ENCODE data around the gene HTRA3.

The HTRA3 gene

GRCh38 chr4:8319731-8320385 lies 50.3 kb downstream of the HTRA3 start:
- Mint-ChIP-seq H3K27me3 (no peaks in the 10 kb centered on the region), H3K9me3 (no peaks in the 10 kb centered on the region), H3K27ac (no peak overlapping the region), H3K36me3 (ENCODE audit: low read depth) (no peaks in the 10 kb centered on the region), H3K4me3 (no peak overlapping the region), H3K4me1 (ENCODE audit: low read depth) (no peaks in the 10 kb centered on the region)

- Mint-ChIP-seq H3K9me3 (no peaks in the 10 kb centered on the region), H3K36me3 (ENCODE audit: low read depth) (no peaks in the 10 kb centered on the region), H3K4me3 (no peak overlapping the region), H3K4me1 (ENCODE audit: low read depth) (no peaks in the 10 kb centered on the region), H3K27ac (no peak overlapping the region), H3K27me3 (no peaks in the 10 kb centered on the region)
Measured at GRCh38 chr4:8320386-8320750, 50.8 kb downstream of the HTRA3 start.

- Mint-ChIP-seq H3K4me3 (no peak overlapping the region), H3K4me1 (ENCODE audit: low read depth) (no peaks in the 10 kb centered on the region), H3K36me3 (ENCODE audit: low read depth) (no peaks in the 10 kb centered on the region), H3K27ac (no peak overlapping the region), H3K9me3 (no peaks in the 10 kb centered on the region), H3K27me3 (no peaks in the 10 kb centered on the region)
Measured at GRCh38 chr4:8321220-8321619, 51.7 kb downstream of the HTRA3 start.

- Mint-ChIP-seq H3K4me3 (no peak overlapping the region), H3K36me3 (ENCODE audit: low read depth) (no peaks in the 10 kb centered on the region), H3K27ac (no peak overlapping the region), H3K9me3 (no peaks in the 10 kb centered on the region), H3K4me1 (ENCODE audit: low read depth) (no peaks in the 10 kb centered on the region), H3K27me3 (no peaks in the 10 kb centered on the region)
Measured at GRCh38 chr4:8321771-8322170, 52.2 kb downstream of the HTRA3 start.

- Mint-ChIP-seq H3K4me3 (no peak overlapping the region), H3K4me1 (ENCODE audit: low read depth) (no peaks in the 10 kb centered on the region), H3K36me3 (ENCODE audit: low read depth) (no peaks in the 10 kb centered on the region)
Measured at GRCh38 chr4:8322794-8323704, 53.5 kb downstream of the HTRA3 start.

GRCh38 chr4:8323947-8324555 lies 54.5 kb downstream of the HTRA3 start:
- Mint-ChIP-seq H3K27me3 (no peaks in the 10 kb centered on the region), H3K36me3 (ENCODE audit: low read depth) (no peaks in the 10 kb centered on the region), H3K27ac (no peak overlapping the region), H3K4me1 (ENCODE audit: low read depth) (no peaks in the 10 kb centered on the region), H3K9me3 (no peaks in the 10 kb centered on the region), H3K4me3 (no peak overlapping the region)

More at GRCh38 chr4:8322794-8323704, 53.5 kb downstream of the HTRA3 start:
- H3K9me3 Mint-ChIP-seq = no peaks in the 10 kb centered on the region
- H3K27ac Mint-ChIP-seq = no peak overlapping the region
- no peaks in the 10 kb centered on the region for H3K27me3 Mint-ChIP-seq

GRCh38 chr4:8324640-8325239 lies 55.2 kb downstream of the HTRA3 start:
- no peak overlapping the region for H3K4me3 Mint-ChIP-seq
- H3K9me3 Mint-ChIP-seq = no peaks in the 10 kb centered on the region
- no peaks in the 10 kb centered on the region for H3K4me1 Mint-ChIP-seq (ENCODE audit: low read depth)
- no peaks in the 10 kb centered on the region for H3K27me3 Mint-ChIP-seq
- H3K27ac Mint-ChIP-seq = no peak overlapping the region
- H3K36me3 Mint-ChIP-seq (ENCODE audit: low read depth) = no peaks in the 10 kb centered on the region

GRCh38 chr4:8325291-8325973 lies 55.9 kb downstream of the HTRA3 start:
- no peaks in the 10 kb centered on the region for H3K4me1 Mint-ChIP-seq (ENCODE audit: low read depth)
- no peak overlapping the region for H3K4me3 Mint-ChIP-seq
- H3K27ac Mint-ChIP-seq = no peak overlapping the region

GRCh38 chr4:8326206-8326605 lies 56.7 kb downstream of the HTRA3 start:
- no peak overlapping the region for H3K4me3 Mint-ChIP-seq
- H3K27me3 Mint-ChIP-seq = no peaks in the 10 kb centered on the region

More at GRCh38 chr4:8325291-8325973, 55.9 kb downstream of the HTRA3 start:
- H3K36me3 Mint-ChIP-seq (ENCODE audit: low read depth) = no peaks in the 10 kb centered on the region
- H3K9me3 Mint-ChIP-seq = no peaks in the 10 kb centered on the region
- H3K27me3 Mint-ChIP-seq = no peaks in the 10 kb centered on the region

GRCh38 chr4:8328456-8328855 lies 58.9 kb downstream of the HTRA3 start:
- H3K36me3 Mint-ChIP-seq (ENCODE audit: low read depth) = no peaks in the 10 kb centered on the region
- H3K9me3 Mint-ChIP-seq = peaks cover 4% of the 10 kb centered on the region
- H3K4me1 Mint-ChIP-seq (ENCODE audit: low read depth) = no peaks in the 10 kb centered on the region
- no peak overlapping the region for H3K4me3 Mint-ChIP-seq
- no peaks in the 10 kb centered on the region for H3K27me3 Mint-ChIP-seq
- H3K27ac Mint-ChIP-seq = no peak overlapping the region

More at GRCh38 chr4:8326206-8326605, 56.7 kb downstream of the HTRA3 start:
- no peak overlapping the region for H3K27ac Mint-ChIP-seq
- H3K4me1 Mint-ChIP-seq (ENCODE audit: low read depth) = no peaks in the 10 kb centered on the region
- H3K36me3 Mint-ChIP-seq (ENCODE audit: low read depth) = no peaks in the 10 kb centered on the region
- no peaks in the 10 kb centered on the region for H3K9me3 Mint-ChIP-seq

GRCh38 chr4:8328866-8329559 lies 59.5 kb downstream of the HTRA3 start:
- no peaks in the 10 kb centered on the region for H3K36me3 Mint-ChIP-seq (ENCODE audit: low read depth)
- no peaks in the 10 kb centered on the region for H3K4me1 Mint-ChIP-seq (ENCODE audit: low read depth)
- H3K27me3 Mint-ChIP-seq = no peaks in the 10 kb centered on the region
- H3K9me3 Mint-ChIP-seq = peaks cover 4% of the 10 kb centered on the region
- no peak overlapping the region for H3K27ac Mint-ChIP-seq
- no peak overlapping the region for H3K4me3 Mint-ChIP-seq

GRCh38 chr4:8329560-8329858 lies 60.0 kb downstream of the HTRA3 start:
- Mint-ChIP-seq H3K36me3 (ENCODE audit: low read depth) (no peaks in the 10 kb centered on the region), H3K27me3 (no peaks in the 10 kb centered on the region), H3K9me3 (peaks cover 4% of the 10 kb centered on the region), H3K4me1 (ENCODE audit: low read depth) (no peaks in the 10 kb centered on the region), H3K4me3 (no peak overlapping the region), H3K27ac (no peak overlapping the region)

- Mint-ChIP-seq H3K36me3 (ENCODE audit: low read depth) (no peaks in the 10 kb centered on the region), H3K27me3 (no peaks in the 10 kb centered on the region), H3K4me1 (ENCODE audit: low read depth) (no peaks in the 10 kb centered on the region), H3K27ac (no peak overlapping the region), H3K9me3 (peaks cover 4% of the 10 kb centered on the region), H3K4me3 (no peak overlapping the region)
Measured at GRCh38 chr4:8329859-8330761, 60.6 kb downstream of the HTRA3 start.

All from stimulated activated naive CD8-positive, alpha-beta T cell treated with anti-CD3 and anti-CD28 coated beads, Interleukin-15, Interleukin-2, amounts not matched to agents 100 ng/mL and 50 ng/mL, for 24 hours (primary cell).